MM.1S (cell line): ENCODE data around the gene PRM3.

Source experiments
- DNase-seq: peaks from one replicate; pipeline ENCODE4 v3.0.0-alpha.2; 2015
- H2AFZ ChIP-seq: fragments of 300-600 bp; sonication (generic); 2 replicates; pipeline ENCODE4 v1.6.0; 2016; ENCODE audit warnings: antibody characterized with exemption, low read length
- H3F3A ChIP-seq: fragments of 300-600 bp; sonication (generic); 2 replicates; pipeline ENCODE4 v1.6.1; 2016; ENCODE audit warnings: mild to moderate bottlenecking, antibody characterized with exemption, low read length, moderate library complexity, mixed read lengths; ENCODE audit not compliant: insufficient read depth
- H3K27ac ChIP-seq: fragments of 300-600 bp; sonication (generic); 2 replicates; pipeline ENCODE4 v1.5.1; 2016; ENCODE audit warnings: mild to moderate bottlenecking, low read length
- H3K27me3 ChIP-seq: fragments of 300-600 bp; sonication (generic); replicated peaks from 2 replicates; pipeline ENCODE4 v1.6.0; 2016; ENCODE audit warnings: low read length; ENCODE audit not compliant: insufficient read depth
- H3K36me3 ChIP-seq: fragments of 300-600 bp; sonication (generic); replicated peaks from 2 replicates; pipeline ENCODE4 v1.6.1; 2016; ENCODE audit warnings: mild to moderate bottlenecking, low read length, mixed read lengths; ENCODE audit not compliant: insufficient read depth
- H3K4me1 ChIP-seq: fragments of 300-600 bp; sonication (generic); 2 replicates; pipeline ENCODE4 v1.6.1; 2016; ENCODE audit warnings: low read length, mixed read lengths
- H3K4me2 ChIP-seq: fragments of 300-600 bp; sonication (generic); 2 replicates; pipeline ENCODE4 v1.6.0; 2016; ENCODE audit warnings: low read depth, low read length
- H3K4me3 ChIP-seq: fragments of 300-600 bp; sonication (generic); 2 replicates; pipeline ENCODE4 v1.5.1; 2016; ENCODE audit warnings: low read length, mixed read lengths
- H3K79me2 ChIP-seq: fragments of 300-600 bp; sonication (generic); 2 replicates; pipeline ENCODE4 v1.6.1; 2016; ENCODE audit warnings: mixed run types, low read length, mixed read lengths
- H3K9ac ChIP-seq: fragments of 300-600 bp; sonication (generic); 2 replicates; pipeline ENCODE4 v1.6.1; 2016; ENCODE audit warnings: low read length, mixed read lengths
- H3K9me2 ChIP-seq: fragments of 300-600 bp; sonication (generic); replicated peaks from 2 replicates; pipeline ENCODE4 v1.6.1; 2016; ENCODE audit warnings: mild to moderate bottlenecking, low read length, mixed read lengths; ENCODE audit not compliant: insufficient read depth
- H3K9me3 ChIP-seq: fragments of 300-600 bp; sonication (generic); replicated peaks from 2 replicates; pipeline ENCODE4 v1.6.1; 2016; ENCODE audit warnings: mild to moderate bottlenecking, low read length, mixed read lengths; ENCODE audit not compliant: insufficient read depth
- H4K20me1 ChIP-seq: fragments of 300-600 bp; sonication (generic); 2 replicates; pipeline ENCODE4 v1.6.1; 2016; ENCODE audit warnings: mild to moderate bottlenecking, low read length, moderate library complexity, mixed read lengths; ENCODE audit not compliant: insufficient read depth
- EZH2 ChIP-seq: fragments of 300-600 bp; sonication (generic); optimal IDR thresholded peaks from 2 replicates; pipeline ENCODE3; 2017; ENCODE audit warnings: low read depth, mild to moderate bottlenecking, antibody characterized with exemption, low read length, mixed read lengths
- EZH2phosphoT487 ChIP-seq: fragments of 300-600 bp; sonication (generic); IDR thresholded peaks from 2 replicates; pipeline ENCODE4 v1.6.1; 2018; ENCODE audit warnings: antibody characterized with exemption, low read length
- TF ChIP-seq, protein P1 (sequence below): fragments of 300-600 bp; sonication (generic); IDR thresholded peaks from 2 replicates; pipeline ENCODE4 v1.5.1; 2016; ENCODE audit warnings: antibody characterized with exemption, low read length, mixed read lengths

The PRM3 gene

DNA sequence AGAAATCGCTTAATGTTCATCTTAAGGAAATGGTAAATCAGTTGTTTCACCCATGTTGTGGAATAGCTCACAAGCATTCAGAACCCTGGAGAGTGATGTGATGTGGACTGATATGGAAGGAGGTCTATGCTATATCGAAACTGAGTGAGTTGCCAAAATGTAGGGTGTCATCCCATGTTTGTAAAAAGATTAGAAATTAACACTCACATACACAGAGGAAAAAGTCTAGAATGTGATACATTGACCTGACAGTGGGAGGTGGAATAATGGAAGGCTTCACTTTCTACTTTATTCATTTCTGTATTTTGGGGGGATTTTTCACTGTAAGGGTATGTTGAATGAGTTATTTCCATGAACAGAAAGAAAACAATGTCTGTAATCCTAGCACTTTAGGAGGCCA lies 12.4 kb upstream of the PRM3 start:
- no peak for DNase-seq
- H3K4me3 ChIP-seq: no peak overlapping the region
- no peaks in the 10 kb centered on the region for H3K79me2 ChIP-seq
- no peak overlapping the region for H3K4me2 ChIP-seq
- H3K9me2 ChIP-seq: no peaks in the 10 kb centered on the region
- no peaks in the 10 kb centered on the region for H3K9me3 ChIP-seq
- no peaks in the 10 kb centered on the region for H3K4me1 ChIP-seq
- no peak overlapping the region for H3K9ac ChIP-seq
- no peaks in the 10 kb centered on the region for H4K20me1 ChIP-seq
- H2AFZ ChIP-seq: no peak overlapping the region
- H3K27me3 ChIP-seq: 0 out of 2 replicates have a peak, but pooled peaks cover 7% of the 10 kb centered on the region
- TF ChIP-seq, protein P1, sequence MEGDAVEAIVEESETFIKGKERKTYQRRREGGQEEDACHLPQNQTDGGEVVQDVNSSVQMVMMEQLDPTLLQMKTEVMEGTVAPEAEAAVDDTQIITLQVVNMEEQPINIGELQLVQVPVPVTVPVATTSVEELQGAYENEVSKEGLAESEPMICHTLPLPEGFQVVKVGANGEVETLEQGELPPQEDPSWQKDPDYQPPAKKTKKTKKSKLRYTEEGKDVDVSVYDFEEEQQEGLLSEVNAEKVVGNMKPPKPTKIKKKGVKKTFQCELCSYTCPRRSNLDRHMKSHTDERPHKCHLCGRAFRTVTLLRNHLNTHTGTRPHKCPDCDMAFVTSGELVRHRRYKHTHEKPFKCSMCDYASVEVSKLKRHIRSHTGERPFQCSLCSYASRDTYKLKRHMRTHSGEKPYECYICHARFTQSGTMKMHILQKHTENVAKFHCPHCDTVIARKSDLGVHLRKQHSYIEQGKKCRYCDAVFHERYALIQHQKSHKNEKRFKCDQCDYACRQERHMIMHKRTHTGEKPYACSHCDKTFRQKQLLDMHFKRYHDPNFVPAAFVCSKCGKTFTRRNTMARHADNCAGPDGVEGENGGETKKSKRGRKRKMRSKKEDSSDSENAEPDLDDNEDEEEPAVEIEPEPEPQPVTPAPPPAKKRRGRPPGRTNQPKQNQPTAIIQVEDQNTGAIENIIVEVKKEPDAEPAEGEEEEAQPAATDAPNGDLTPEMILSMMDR: no peak
- TF ChIP-seq EZH2phosphoT487: no peak
- no peak for TF ChIP-seq EZH2
- no peaks in the 10 kb centered on the region for H3K36me3 ChIP-seq
- H3K27ac ChIP-seq: no peak overlapping the region
- no peaks in the 10 kb centered on the region for H3F3A ChIP-seq

DNA sequence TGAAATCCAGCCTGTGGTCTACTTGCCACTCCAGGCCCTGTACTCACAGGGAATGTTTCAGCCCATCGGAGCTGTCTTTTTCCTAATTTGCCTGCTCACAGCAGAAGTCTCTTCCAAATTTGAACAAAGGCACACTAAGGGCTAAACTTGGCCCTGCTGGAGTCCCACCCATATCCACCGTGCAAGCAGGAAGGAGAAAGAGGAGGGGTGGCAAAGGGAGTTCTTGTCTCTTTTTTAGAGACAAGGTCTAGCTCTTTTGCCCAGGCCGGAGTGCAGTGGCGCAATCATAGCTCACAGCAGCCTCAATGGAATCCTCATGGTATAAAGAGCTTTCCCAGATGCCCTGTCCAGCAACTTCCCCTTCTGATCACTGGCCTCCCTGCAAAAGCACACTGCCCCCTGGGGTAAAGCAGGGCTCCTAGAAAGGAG lies 10.4 kb upstream of the PRM3 start:
- no peaks in the 10 kb centered on the region for H3K9me3 ChIP-seq
- H3K4me1 ChIP-seq: 0 out of 2 replicates have a peak, but pooled peaks cover 7% of the 10 kb centered on the region
- H3K9me2 ChIP-seq: no peaks in the 10 kb centered on the region
- H4K20me1 ChIP-seq: no peaks in the 10 kb centered on the region
- H3K4me3 ChIP-seq: no peak overlapping the region
- H3F3A ChIP-seq: no peaks in the 10 kb centered on the region
- H3K36me3 ChIP-seq: no peaks in the 10 kb centered on the region
- no peak overlapping the region for H2AFZ ChIP-seq
- TF ChIP-seq, protein P1: no peak
- no peak for TF ChIP-seq EZH2phosphoT487
- no peak for TF ChIP-seq EZH2
- no peak overlapping the region for H3K9ac ChIP-seq
- H3K27me3 ChIP-seq: 0 out of 2 replicates have a peak, but pooled peaks cover 3% of the 10 kb centered on the region
- H3K4me2 ChIP-seq: no peak overlapping the region
- DNase-seq: no peak
- no peaks in the 10 kb centered on the region for H3K79me2 ChIP-seq
- H3K27ac ChIP-seq: no peak overlapping the region

DNA sequence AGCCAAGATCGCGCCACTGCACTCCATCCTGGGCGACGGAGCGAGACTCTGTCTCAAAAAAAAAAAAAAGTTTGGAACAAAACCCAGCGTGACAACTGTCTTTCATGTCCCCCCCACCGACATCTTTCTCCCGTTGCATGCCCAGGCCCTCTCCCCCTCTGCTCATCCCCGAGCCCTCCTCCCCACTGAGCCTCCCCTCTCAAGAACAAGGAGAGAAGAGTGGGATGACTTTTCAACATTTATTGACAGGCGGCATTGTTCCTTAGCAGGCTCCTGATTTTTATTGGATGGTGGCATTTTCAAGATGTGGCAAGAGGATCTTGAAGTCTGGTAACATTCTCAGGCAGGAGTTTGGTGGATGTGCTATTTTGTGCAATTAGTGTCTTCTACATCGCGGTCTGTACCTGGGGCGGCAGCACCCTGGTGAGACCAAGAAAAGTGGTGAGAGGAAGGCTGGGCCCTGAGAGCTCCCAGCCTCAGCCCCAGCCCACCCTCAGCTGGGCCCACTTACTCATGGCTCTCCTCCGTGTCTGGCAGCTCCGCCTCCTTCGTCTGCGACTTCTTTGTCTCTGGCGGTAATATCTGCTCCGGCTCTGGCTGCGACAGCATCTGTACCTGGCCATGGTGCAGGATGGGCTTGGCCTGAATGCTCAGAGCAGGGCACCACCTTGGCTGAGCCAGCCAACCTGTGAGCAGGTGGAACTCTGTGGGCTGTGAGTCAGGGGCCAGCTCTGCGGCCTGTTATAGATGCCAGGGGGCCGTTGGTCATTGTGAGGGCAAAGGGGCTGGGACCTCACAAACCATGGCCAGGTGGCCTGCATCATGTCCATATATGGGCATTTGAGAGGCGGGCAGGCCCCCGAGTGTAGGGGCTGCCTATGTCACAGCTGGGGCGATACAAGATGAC lies 7.4 kb upstream of the PRM3 start, which contains the start of gene PRM1:
Gene PRM1, minus strand, starts transcription at position 715 of the 907 bp plus-strand sequence. Its CDS starts 92 bp downstream, at position 623.
- Histone ChIP-seq H3K9me3 (no peaks in the 10 kb centered on the region), H3K9ac (no peak within 1 kb of the TSS), H3K79me2 (no peaks in the 10 kb centered on the region), H3K27ac (no peak within 1 kb of the TSS), H3K4me1 (0 out of 2 replicates have a peak, but pooled peaks cover 7% of the 10 kb centered on the region), H3K4me2 (no peak within 1 kb of the TSS), H3F3A (no peaks in the 10 kb centered on the region), H3K27me3 (no peaks in the 10 kb centered on the region), H3K9me2 (no peaks in the 10 kb centered on the region), H2AFZ (no peak within 1 kb of the TSS), H3K36me3 (no peaks in the 10 kb centered on the region), H3K4me3 (no peak within 1 kb of the TSS), H4K20me1 (no peaks in the 10 kb centered on the region)
- TF ChIP-seq EZH2 (no peak), EZH2phosphoT487 (no peak)
- TF ChIP-seq, protein P1: no peak
- DNase-seq: no peak
